IPS-NIHi7 (cell line): Measurements from ENCODE around the gene LRIG2.
"Not testable (repeated sequence)": the region's sequence is repeated elsewhere in the genome, so short reads cannot be mapped to it uniquely, and the experiment has no call there.

ENCODE experiments used
- DNase-seq: peaks from one replicate; pipeline ENCODE4 v3.0.0; 2012; ENCODE audit warnings: mixed read lengths; ENCODE audit errors: extremely low spot score

Gene LRIG2

GRCh38 chr1:113058941-113059706 lies 13.9 kb upstream of the LRIG2 start:
- no peak for DNase-seq

GRCh38 chr1:113063456-113063855 lies 9.5 kb upstream of the LRIG2 start:
- DNase-seq = not testable (repeated sequence)

- DNase-seq = peak; percentile 74
Measured at GRCh38 chr1:113072141-113072756, 749 bp upstream of the LRIG2 start.

GRCh38 chr1:113073479-113073950 lies 517 bp downstream of the LRIG2 start:
- DNase-seq = peak; percentile 67

DNA sequence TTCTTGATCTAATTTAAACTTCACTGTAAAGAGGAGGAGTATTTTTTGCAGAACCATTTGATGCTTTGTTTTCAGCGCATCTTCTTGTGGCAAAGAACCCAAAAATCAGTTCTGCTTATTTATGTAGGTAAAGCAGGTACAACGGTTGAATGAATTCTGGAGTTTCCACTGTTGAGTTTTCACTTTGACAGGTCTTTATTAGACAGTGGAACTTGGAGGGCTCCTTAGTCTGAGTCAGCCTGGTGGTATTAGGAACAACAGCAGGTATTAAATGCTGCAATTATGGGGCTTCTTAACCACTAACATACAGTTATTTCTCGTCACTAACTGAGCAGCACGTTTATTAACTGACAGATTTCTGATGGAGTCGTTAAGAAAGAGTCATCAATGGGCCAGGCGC lies 1.2 kb downstream of the LRIG2 start:
- no peak for DNase-seq

DNA sequence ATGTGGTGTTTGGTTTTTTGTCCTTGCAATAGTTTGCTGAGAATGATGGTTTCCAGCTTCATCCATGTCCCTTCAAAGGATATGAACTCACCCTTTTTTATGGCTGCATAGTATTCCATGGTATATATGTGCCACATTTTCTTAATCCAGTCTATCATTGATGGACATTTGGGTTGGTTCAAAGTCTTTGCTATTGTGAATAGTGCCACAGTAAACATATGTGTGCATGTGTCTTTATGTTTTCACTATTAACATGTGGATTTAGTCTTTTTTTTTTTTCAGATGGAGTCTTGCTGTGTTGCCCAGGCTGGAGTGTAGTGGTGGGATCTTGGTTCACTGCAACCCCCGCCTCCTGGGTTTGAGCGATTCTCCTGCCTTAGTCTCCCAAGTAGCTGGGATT lies 5.0 kb downstream of the LRIG2 start:
- not testable (repeated sequence) for DNase-seq

DNA sequence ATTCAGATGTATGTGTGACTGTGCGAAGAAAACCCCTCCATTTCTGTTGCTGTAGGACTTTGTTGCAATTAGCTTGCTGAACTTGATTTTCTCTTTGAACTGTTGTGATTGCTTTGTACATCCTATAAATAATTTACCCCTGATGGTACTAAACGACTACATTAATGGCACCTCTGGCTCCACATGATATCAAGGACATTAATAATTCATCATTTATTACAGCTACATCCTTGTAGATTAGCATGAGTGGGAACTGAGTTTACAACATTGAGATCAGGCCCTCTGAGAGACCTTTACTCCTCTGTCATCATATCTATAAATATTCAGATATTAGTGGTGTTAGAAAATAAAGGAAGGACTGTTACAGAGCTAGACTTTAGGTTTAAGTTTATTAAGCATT lies 13.5 kb downstream of the LRIG2 start:
- DNase-seq = no peak

- no peak for DNase-seq
Measured at GRCh38 chr1:113088972-113089371, 16.0 kb downstream of the LRIG2 start.

DNA sequence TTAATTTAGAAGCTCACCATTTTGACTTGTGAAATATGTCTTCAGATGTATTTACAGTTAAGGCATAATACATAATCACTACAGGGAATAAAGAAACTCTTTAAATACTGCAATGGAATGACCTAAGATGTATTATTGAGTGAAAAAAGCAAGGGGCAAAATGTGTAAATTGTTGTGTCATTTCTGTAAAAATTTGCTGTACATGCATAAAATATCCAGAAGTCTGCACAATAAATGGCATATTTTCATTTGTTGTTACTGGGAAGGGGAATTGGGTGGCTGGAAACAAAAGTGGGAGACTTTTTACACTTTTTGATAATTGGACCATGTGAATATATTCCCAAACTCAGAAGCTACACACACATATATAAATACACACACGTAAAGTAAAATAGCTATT lies 17.1 kb downstream of the LRIG2 start:
- DNase-seq = no peak

DNA sequence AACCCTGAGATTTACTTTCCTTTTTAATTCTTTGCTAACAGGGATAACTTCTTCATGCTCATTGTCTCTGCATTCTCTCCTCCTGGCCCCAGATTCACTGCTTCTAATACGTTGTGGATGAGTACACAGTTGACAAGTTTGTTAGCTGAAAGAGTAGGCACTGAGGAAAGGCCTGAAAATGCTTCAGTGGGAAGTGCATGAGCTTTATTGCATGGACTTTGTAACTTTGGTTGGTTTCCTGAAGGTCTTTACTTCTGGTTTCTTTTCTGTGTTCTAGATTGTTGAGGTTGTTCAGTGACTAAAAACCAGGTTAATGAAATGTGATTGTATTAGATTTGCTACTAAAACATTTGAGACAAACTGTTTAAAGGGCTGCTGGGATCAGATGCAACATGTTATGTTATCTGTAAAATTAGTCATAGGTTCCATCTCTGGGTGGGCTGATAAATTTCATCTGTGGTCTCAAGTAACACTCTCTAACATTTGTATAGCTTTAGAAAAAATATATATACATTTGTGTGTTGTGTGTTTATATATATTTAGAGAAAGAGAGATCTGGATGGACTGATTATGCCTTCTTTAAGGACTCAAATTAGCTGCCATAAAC lies 19.1 kb downstream of the LRIG2 start:
- DNase-seq = no peak

GRCh38 chr1:113094506-113094905 lies 21.5 kb downstream of the LRIG2 start:
- DNase-seq = no peak

DNA sequence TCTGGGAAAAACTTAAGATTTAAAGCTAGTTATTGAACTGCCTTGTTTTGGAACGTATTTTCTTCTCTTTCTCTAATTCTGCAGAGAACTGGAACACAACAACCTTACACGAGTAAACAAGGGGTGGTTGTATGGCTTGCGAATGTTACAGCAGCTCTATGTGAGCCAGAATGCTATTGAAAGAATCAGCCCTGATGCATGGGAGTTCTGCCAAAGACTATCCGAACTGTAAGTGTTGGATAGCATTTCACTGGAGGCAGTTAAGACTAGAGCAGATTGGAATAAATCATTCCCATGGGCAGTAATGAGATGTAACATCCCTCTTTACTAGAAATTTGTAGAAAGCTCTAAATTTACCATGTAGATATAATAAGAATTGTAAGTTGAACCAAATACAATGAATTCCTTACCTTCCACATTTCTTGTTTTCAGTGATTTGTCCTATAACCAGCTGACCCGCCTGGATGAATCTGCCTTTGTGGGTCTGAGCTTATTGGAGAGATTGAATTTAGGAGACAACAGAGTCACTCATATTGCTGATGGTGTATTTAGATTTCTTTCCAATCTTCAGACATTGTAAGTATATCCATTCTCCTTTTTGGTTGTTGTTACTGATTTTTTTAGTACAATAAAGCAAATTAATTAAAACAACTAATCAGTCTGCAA lies 22.9 kb downstream of the LRIG2 start:
- no peak for DNase-seq

GRCh38 chr1:113096493-113096892 lies 23.5 kb downstream of the LRIG2 start:
- no peak for DNase-seq

- no peak for DNase-seq
Measured at GRCh38 chr1:113101588-113101987, 28.6 kb downstream of the LRIG2 start.

- no peak for DNase-seq
Measured at GRCh38 chr1:113103048-113103447, 30.1 kb downstream of the LRIG2 start.

GRCh38 chr1:113103977-113104376 lies 31.0 kb downstream of the LRIG2 start:
- DNase-seq = no peak

DNA sequence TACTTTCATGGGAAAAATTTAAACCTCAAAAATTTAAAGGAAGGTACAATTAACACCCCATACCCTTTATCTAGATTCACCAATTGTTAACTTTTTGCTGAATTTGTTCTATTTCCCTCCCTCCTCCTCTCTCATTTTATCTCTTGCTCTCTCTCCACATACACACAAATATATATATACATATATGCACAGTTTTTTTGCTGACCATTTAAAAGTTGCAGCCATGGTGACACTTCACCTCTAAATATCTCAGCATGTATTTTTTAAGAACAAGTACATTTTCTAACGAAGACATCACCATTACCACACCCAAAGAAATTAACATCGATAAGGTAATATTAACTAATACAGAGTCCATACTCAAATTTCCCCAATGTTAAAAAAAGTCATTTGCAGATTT lies 33.9 kb downstream of the LRIG2 start:
- no peak for DNase-seq

DNA sequence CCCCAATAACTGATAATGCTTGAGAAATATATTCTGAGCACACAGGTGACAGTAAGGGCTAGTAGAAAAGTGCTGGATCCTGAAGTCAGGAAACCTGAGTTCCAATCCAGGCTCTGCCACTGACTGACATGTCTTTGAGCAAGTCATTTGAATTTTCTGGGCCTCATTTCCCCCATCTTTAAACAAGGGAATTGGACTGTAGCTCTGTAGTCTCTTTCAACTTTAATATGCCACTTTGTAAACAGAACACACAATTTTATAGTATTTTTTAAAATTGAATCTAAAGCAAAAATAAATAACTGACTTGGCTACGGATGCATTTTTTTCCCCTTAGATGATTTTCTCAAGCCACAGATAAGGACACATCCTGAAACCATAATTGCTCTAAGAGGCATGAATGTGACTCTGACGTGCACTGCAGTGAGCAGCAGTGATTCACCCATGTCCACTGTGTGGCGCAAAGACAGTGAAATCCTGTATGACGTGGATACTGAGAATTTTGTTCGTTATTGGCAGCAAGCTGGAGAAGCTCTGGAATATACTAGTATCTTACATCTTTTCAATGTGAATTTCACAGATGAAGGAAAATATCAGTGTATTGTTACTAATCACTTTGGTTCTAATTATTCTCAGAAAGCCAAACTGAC lies 37.0 kb downstream of the LRIG2 start:
- DNase-seq = no peak

DNA sequence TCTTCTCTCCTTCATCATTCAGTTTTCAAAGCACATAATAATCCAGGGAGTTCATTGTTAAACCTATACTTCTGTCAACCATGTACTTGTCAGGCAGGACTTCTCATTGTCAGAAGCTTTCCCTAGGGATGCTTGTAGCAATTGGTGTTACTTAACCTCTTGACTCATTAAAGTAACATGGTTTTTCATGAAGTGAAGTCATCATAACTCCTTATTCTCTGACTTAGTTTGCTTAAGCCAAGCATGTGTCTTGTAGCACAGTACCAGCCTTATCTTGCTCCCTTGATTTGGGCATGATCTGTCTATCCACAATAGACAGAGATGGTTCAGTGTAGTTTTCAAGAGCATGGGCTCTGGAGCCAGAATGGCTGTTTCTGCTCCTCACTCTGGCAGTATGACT lies 45.3 kb downstream of the LRIG2 start:
- no peak for DNase-seq

DNA sequence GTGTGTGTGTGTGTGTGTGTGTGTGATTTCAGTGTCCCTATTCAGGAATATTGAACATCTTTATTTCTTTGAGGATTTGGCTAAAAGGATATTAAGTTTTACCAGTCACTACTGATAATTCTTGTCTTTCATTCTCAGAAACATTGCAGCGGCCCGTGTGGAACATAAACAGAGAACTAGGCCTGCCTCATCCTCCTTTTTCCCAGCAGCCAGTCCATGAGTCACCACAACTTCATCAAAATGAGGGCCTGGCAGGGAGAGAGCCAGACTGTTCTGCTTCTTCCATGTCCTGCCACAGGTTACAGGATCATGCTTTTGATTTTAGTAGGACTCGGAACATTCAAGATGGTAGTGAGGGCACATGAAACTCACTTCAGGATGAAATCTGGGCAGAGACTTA lies 50.7 kb downstream of the LRIG2 start:
- DNase-seq = no peak

DNA sequence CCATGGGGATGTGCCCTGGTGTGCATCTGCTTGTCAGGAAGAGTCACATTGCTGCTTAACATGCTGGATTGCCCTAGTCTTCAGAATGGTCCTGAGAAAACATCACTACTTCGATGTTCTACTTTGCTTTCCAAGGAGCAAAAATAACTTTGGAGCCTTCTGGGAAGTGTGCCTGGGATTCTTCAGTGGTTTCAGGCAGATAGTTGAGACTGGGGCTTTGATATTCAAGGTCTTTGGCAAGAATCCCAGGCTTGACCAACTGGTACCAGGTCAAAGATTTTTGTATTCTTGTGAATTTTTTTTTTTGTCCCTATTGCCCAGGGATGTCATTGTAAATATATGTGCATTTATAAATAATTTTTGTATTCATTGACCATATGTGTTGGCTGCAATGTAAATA lies 51.4 kb downstream of the LRIG2 start:
- DNase-seq = no peak

GRCh38 chr1:113125517-113125916 lies 52.5 kb downstream of the LRIG2 start:
- DNase-seq = no peak
